Breast epithelium (tissue), 4 donors: ENCODE results near the gene GANAB. TPM values are rescaled to one million over a fixed set of nuclear protein-coding genes. Genes with fewer than 3 reads are reported as not detected.

ENCODE experiments used
- DNase-seq, 2 donors: peaks; one replicate each; pipeline ENCODE4 v3.0.0-alpha.2; 2019; ENCODE audit warnings: low spot score in 2 of 2
- H3K27ac ChIP-seq, 2 donors: fragments of 200-600 bp; sonication (generic) in 1 of 2; one replicate each; pipeline ENCODE4 v1.5.1; 2016 to 2019; ENCODE audit warnings: mild to moderate bottlenecking in 1 of 2
- H3K27me3 ChIP-seq, 2 donors: fragments of 200-600 bp; sonication (generic) in 1 of 2; one replicate each; pipeline versions ENCODE4 v1.5.1 to v1.6.0; 2017 to 2019; ENCODE audit warnings: control low read depth in 1 of 2, mild to moderate bottlenecking in 1 of 2
- H3K36me3 ChIP-seq: fragments of 200-600 bp; one replicate; pipeline ENCODE4 v1.5.1; 2019
- H3K4me1 ChIP-seq, 2 donors: fragments of 200-600 bp; sonication (generic); one replicate each; pipeline ENCODE4 v1.5.1; 2016 to 2019; ENCODE audit warnings: control low read depth in 1 of 2
- H3K4me3 ChIP-seq, 3 donors: fragments of 200-600 bp; sonication (generic); 1 replicate in 2 of 3; 2 replicates in 1 of 3; pipeline ENCODE4 v1.5.1; 2016 to 2019; ENCODE audit warnings: mild to moderate bottlenecking in 3 of 3, moderate library complexity in 2 of 3
- H3K9me3 ChIP-seq, 2 donors: fragments of 200-600 bp; sonication (generic) in 1 of 2; one replicate each; pipeline ENCODE4 v1.5.1; 2016 to 2019; ENCODE audit warnings: control low read depth in 1 of 2
- CTCF ChIP-seq, 3 donors: fragments of 450-650 bp; IDR thresholded peaks; one replicate each; pipeline ENCODE4 v1.5.1; 2016 to 2017; ENCODE audit warnings: antibody characterized with exemption in 3 of 3, mild to moderate bottlenecking in 3 of 3, moderate library complexity in 3 of 3
- POLR2A ChIP-seq: fragments of 450-650 bp; IDR thresholded peaks from one replicate; pipeline ENCODE4 v1.6.1; 2016; ENCODE audit warnings: antibody characterized with exemption, mild to moderate bottlenecking, moderate library complexity
- POLR2AphosphoS5 ChIP-seq, 3 donors: sonication (generic); formaldehyde crosslinking; IDR thresholded peaks; one replicate each; pipeline ENCODE4 v1.6.1; 2017; ENCODE audit warnings: antibody characterized with exemption in 3 of 3
- intact Hi-C: fragments of 100-400 bp; cut with DNase I; formaldehyde crosslinking; loops from one replicate; pipeline ENCODE4 v1.15.1; 2023; ENCODE audit warnings: low total_unique reads
- total RNA-seq, 3 donors: library from RNA; depleted of rRNA; stranded (reverse); fragments of >200 nt; gene quantifications; one replicate each; pipeline ENCODE4 v1.1.0, GENCODE V29; 2016

Gene GANAB
- total RNA-seq, 3 donors from 2014 or later: 114 to 116 (median 116) TPM

GRCh38 chr11:62612366-62613290, 33.8 kb downstream of the GANAB start, which contains the start of the genes EML3 and ROM1:
EML3 (minus strand) TSS chr11:62612775; CDS start chr11:62612457, 318 bp downstream.
ROM1 (plus strand) TSS chr11:62613257; CDS start chr11:62613282, 25 bp downstream.
- H3K27me3 ChIP-seq: no peaks in the 10 kb centered on the region
- H3K9me3 ChIP-seq: no peaks in the 10 kb centered on the region
- peaks cover 7% of the 10 kb centered on the region in 2 donors for H3K4me1 ChIP-seq
- peak within 1 kb of the TSS; percentile 73 to 85 (median 85) for H3K4me3 ChIP-seq
- intact Hi-C loops: no loop called here
- TF ChIP-seq POLR2A (no peak), CTCF (IDR thresholded peaks at IDR 0.05) (peak in 2 of 3 donors; percentile 77 to 79), POLR2AphosphoS5 (IDR thresholded peaks at IDR 0.05) (peak; percentile 5 to 62 (median 60))
- H3K27ac ChIP-seq: peak within 1 kb of the TSS; percentile 97 to 99
- no peaks in the 10 kb centered on the region for H3K36me3 ChIP-seq
- DNase-seq: peak; percentile 80 to 88

GRCh38 chr11:62611705-62612365, 34.6 kb downstream of the GANAB start:
- no peak for DNase-seq
- intact Hi-C loops: no loop called here
- peak overlapping the region; percentile 97 to 99 for H3K27ac ChIP-seq
- no peaks in the 10 kb centered on the region for H3K36me3 ChIP-seq
- no peak for TF ChIP-seq POLR2AphosphoS5 (IDR thresholded peaks at IDR 0.05)
- TF ChIP-seq CTCF (IDR thresholded peaks at IDR 0.05): no peak
- TF ChIP-seq POLR2A: no peak
- H3K9me3 ChIP-seq: no peaks in the 10 kb centered on the region
- peak overlapping the region; percentile 73 to 85 (median 85) for H3K4me3 ChIP-seq
- no peaks in the 10 kb centered on the region for H3K27me3 ChIP-seq
- H3K4me1 ChIP-seq: peaks cover 7% of the 10 kb centered on the region in 2 donors

- TF ChIP-seq POLR2A: no peak
- TF ChIP-seq CTCF (IDR thresholded peaks at IDR 0.05): no peak
- TF ChIP-seq POLR2AphosphoS5 (IDR thresholded peaks at IDR 0.05): no peak
- no peak for DNase-seq
- Histone ChIP-seq H3K27me3 (no peaks in the 10 kb centered on the region), H3K4me1 (peaks cover 7% of the 10 kb centered on the region in 2 donors), H3K4me3 (peak overlapping the region; percentile 73 to 85 (median 85)), H3K36me3 (no peaks in the 10 kb centered on the region), H3K9me3 (no peaks in the 10 kb centered on the region), H3K27ac (peak overlapping the region; percentile 97 to 99)
- intact Hi-C loops: no loop called here
These were observed 35.4 kb downstream of the GANAB start for GRCh38 chr11:62610814-62611704.

- Histone ChIP-seq H3K27ac (peak overlapping the region in 1 of 2 donors; percentile 99), H3K36me3 (no peaks in the 10 kb centered on the region), H3K4me1 (peaks cover 7% of the 10 kb centered on the region in 2 donors), H3K4me3 (peak overlapping the region in 1 of 3 donors; percentile 85), H3K9me3 (no peaks in the 10 kb centered on the region), H3K27me3 (no peaks in the 10 kb centered on the region)
- no peak for DNase-seq
- intact Hi-C loops: no loop called here
- no peak for TF ChIP-seq CTCF (IDR thresholded peaks at IDR 0.05)
These were observed 36.0 kb downstream of the GANAB start for GRCh38 chr11:62610403-62610802.
